Suppressor macrophage (primary cell): ENCODE measurements around the gene ARHGAP25.
A peak's percentile ranks its signal among the peaks of the same experiment; 100 is the strongest.

ENCODE experiments used
- DNase-seq, 4 experiments: peaks; one replicate each; pipeline ENCODE4 v3.0.0-alpha.2; 2020 to 2022
- total RNA-seq, 17 experiments: gene quantifications; one replicate each; lab custom pipeline; 2026; ENCODE audit warnings: mixed read lengths in 6 of 17, inconsistent platforms in 3 of 17; lab: John Stamatoyannopoulos, UW

ARHGAP25 gene, protein sequence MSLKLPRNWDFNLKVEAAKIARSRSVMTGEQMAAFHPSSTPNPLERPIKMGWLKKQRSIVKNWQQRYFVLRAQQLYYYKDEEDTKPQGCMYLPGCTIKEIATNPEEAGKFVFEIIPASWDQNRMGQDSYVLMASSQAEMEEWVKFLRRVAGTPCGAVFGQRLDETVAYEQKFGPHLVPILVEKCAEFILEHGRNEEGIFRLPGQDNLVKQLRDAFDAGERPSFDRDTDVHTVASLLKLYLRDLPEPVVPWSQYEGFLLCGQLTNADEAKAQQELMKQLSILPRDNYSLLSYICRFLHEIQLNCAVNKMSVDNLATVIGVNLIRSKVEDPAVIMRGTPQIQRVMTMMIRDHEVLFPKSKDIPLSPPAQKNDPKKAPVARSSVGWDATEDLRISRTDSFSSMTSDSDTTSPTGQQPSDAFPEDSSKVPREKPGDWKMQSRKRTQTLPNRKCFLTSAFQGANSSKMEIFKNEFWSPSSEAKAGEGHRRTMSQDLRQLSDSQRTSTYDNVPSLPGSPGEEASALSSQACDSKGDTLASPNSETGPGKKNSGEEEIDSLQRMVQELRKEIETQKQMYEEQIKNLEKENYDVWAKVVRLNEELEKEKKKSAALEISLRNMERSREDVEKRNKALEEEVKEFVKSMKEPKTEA
- total RNA-seq: 44.3 to 182 (median 119) reads per million in 17 experiments

DNA sequence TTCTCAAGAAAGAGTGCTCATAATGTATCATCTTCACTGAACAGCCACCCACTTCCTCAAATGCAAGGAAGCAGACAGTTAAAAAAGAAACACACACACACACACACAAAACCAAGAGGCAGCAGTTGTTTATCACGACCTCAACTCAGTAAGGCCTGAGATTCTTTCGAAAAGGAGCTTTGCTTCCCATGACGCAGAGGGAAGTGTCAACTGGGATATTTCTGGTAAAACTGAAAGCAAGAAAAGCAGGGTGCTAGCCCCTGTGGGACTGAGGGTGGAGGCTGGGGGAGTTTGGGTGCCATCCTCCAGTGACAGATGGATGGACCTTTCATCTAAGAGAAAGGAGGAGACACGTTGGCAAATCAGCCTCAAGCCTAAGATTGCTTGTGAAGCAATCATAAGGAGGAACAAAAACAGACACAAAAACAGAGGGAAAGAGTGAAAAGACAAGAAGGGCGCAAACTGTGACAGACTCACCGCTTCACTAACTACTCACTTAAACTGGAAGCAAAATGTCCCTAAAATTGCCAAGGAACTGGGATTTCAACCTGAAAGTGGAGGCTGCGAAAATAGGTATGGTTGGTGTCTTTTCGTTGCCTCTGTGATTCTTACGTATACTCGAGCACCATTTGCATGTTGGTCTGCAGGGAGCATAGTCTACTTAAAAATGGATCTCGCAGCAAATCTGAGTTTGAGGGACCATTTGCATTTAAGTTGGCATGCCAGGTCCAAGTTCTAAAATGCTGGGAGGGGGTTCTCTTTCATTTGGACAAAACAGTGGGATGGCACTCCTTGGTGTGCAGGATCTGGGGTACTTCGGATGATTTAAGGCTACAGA lies at the start of gene ARHGAP25:
Gene ARHGAP25, plus strand, starts transcription at position 124 of the 838 bp plus-strand sequence. Its CDS starts 389 bp downstream, at position 513.
- peak; percentile 81 to 93 (median 87) for DNase-seq

DNA sequence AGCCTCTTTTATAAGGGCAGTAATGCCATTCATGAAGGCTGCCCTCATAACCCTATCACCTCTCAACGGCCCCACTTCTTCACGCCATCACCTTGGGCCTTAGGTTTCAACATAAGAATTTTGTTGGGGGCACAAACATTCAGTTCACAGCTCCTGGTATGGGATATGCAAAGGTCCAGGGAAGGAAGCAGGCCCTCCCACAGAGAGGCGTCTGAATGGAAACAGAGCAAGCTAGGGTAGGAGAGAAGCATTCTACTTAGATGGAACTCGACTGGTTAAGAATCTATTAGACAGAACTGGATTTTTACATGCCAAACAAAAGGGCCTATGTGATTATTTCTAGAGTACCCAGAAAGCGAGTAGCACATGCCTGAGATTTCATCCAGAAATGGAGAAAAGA lies 48.4 kb upstream of the ARHGAP25 start:
- DNase-seq: no peak

- no peak for DNase-seq
Measured at GRCh38 chr2:68687018-68687417, 47.6 kb upstream of the ARHGAP25 start.

DNA sequence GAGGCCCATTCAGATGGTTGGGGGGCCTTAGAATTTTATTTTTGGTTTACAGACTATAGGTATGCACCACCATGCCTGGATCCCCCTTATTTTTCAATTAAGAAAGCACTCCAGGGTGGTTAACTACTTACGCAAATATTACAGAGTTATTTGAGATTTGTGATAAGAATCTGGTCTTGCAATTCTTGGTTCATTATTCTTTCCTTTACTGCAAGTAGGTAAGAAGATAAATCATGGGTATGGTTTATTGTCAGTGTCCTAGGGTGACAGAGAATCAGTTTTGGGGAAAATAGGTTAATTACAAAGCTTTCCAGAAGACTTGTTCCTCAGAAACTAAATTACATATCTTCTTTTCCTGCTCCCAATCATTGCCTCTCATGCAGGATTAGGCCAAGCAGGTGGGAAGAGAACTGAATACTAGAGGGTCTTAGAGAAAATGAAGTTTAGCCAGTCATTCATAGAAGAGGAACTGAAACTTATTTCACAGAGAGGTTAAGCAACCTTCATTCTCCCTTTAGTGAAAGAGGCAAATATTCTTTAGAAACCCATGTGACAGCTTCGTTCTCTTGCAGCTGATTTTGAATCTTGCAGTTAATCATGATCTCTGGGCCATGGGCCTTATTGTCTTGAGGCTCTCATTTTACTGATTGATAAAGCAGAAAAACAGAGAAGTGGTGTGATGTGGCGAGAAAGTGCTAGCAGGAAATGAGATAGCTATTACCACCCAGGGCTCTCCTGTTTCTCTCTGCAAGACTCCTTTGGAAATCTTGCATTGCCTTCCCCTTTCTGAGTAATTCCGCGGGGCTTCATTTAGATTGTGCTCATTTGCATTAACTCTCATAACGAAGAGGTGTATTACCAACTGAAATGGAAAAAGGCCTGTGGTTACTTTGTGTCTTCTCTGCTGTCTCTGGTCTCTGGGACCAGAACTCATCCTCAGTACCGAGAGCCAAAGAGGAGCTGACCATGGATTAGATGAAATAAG lies 44.8 kb upstream of the ARHGAP25 start:
- peak; percentile 65 to 90 (median 80) for DNase-seq

DNA sequence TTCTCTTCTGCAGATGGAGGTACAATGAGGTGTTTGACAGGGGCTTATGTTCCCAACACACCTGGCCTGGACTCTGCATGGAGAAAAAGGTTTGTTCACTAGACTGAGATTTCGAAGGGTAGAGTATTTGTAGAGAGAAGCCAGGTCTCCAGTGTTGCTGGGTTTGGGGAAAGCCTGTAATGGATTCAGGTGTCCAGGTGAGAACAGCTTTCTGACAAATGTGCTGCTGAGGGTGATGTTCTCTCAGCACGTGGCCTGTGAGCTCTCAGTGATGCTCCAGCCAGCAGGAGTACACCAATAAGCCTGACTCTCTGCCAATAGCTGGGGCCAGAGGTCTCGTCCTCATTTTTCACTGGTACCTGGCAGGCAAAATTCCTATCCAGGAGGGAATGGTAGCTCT lies 43.8 kb upstream of the ARHGAP25 start:
- DNase-seq: no peak

- DNase-seq: peak; percentile 23 to 65 (median 58)
Measured at GRCh38 chr2:68692511-68692910, 42.1 kb upstream of the ARHGAP25 start.

DNA sequence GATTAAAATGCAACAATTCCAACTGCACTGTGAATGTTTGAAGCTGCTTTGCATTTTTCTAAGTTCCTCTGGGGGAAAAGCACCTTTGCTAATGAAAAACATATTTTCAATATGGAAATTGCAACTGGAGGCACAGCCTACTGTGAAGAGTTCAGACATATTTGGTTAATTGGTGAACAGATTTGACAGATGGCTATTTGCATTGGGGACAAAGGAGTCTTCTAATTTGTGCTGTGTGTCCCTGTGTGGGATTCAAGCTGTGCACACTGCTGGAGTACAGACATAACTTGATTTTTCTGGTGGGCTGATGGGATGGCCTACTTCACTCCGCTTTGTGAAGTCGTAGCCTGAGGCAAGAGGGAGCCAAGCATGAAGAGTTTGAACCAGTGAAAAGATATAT lies 40.7 kb upstream of the ARHGAP25 start:
- no peak for DNase-seq

DNA sequence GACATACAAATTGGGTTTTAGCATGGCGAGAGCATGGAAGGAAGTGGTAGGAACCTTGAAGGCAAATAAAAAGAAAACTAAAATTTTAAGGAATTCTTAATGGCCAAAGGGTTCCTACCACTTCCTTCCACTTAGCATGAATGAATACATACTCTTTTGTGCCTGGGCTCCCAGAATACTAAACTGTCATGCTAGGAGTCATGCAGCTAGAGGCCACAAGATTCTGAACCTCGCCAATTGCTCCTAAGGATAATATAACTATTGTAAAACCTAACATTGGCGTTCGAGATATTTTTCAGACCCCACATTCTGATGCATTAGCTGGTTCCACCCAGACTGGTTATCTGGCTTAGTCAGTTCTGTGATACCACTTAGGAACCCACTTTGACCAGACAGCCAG lies 38.6 kb upstream of the ARHGAP25 start:
- DNase-seq: no peak

- DNase-seq: peak in 1 of 4 experiments; percentile 22
Measured at GRCh38 chr2:68696554-68696953, 38.1 kb upstream of the ARHGAP25 start.

DNA sequence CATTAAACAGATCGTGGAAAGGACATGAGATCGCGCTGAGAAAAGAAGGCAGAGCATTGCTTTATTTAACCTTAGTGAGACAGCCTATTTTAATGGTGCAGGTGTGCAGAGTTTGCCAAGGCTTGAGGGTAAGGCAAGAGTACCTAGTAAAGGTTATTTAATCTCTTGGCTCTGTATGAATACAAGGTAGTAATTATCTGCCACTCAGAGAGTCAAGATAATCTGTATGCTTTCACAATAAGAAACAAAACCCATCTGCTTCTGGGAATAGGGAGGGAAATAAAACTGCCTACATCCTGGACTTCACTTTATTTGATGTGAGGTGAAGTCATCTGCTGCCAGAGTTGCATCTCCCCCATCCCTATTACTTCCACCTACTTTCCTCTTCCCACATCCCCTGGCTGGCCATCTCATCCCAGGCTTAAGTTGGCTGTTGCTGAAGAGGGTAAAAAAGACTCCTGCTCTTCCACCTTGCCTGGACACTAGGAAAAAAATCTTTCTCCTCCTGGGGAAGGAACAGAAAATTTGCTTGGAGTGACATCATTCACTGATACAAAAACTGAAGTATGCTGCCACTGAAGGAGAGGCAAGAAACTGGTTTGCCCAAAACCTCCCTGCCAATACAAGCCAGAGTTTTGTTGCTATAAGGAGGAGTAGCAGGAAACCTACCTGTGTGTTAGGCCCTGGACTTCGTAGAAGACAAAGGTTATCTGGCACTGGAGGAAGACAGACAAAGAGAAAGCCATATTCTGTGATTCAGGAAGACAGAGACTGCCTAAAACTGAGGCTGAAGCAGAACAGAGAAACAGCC lies 35.8 kb upstream of the ARHGAP25 start:
- no peak for DNase-seq

DNA sequence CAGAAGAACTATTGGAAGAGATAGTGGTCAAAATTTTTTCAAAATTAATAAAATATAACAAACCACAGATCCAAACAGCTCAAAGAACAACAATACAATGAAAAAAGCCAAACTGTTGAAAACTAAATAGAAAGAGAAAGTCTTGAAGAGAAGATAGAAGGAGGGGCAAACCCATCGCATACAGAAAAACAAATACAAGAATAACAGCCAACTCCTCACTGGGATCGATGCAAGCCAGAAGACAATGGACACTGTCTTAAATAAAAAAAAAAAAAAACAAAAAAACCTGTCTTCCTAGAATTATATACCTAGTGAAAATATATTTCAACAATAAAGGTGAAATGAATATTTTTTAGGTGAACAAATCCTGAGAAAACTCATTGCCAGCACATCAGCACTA lies 34.1 kb upstream of the ARHGAP25 start:
- no peak for DNase-seq

DNA sequence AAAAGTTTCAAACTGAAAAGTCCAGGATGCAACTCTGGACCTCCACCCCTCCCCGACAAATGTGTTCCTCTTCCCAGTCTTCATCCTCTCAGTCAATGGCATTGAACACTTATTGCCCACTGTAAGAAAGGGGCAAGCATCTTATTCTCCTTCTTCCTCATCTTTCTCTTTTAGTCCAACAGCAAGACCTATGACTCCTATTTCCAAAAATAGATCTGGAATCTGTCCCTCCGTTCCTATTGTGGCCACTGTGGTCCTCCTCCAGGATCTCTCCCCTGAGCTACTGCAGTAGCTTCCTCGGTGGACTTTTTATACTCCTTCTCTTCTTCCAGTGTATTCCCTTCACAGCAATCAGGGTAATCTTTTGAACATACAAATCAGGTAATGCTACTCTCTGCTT lies 28.0 kb upstream of the ARHGAP25 start:
- no peak for DNase-seq

GRCh38 chr2:68708629-68709028 lies 26.0 kb upstream of the ARHGAP25 start:
- DNase-seq: no peak

GRCh38 chr2:68709421-68709911 lies 25.1 kb upstream of the ARHGAP25 start:
- peak; percentile 55 to 85 (median 72) for DNase-seq

- no peak for DNase-seq
Measured at GRCh38 chr2:68710336-68710735, 24.3 kb upstream of the ARHGAP25 start.

GRCh38 chr2:68710756-68711155 lies 23.9 kb upstream of the ARHGAP25 start:
- DNase-seq: peak in 1 of 4 experiments; percentile 28

DNA sequence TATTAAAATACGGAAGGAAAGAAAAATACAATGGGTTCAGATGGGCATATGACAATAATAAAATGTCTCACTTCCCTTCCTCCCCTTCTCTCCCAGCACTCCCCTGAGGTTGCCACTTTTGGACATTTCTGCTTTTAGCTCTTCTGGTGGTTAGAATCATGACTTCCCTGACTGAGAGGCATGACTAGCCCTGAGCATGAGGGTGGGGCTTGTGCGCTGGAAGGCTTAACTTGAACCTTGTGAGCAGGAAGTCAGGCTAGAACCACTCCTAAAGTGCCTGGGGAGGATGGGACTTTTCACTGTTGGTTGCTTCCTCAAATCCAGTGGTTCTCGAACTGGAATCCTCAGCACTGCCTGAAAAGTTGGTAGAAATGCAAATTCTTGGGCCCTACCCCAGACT lies 19.7 kb upstream of the ARHGAP25 start:
- DNase-seq: peak; percentile 95 to 98 (median 96)

- DNase-seq: peak in 1 of 4 experiments; percentile 40
Measured at GRCh38 chr2:68715353-68716041, 19.1 kb upstream of the ARHGAP25 start.

DNA sequence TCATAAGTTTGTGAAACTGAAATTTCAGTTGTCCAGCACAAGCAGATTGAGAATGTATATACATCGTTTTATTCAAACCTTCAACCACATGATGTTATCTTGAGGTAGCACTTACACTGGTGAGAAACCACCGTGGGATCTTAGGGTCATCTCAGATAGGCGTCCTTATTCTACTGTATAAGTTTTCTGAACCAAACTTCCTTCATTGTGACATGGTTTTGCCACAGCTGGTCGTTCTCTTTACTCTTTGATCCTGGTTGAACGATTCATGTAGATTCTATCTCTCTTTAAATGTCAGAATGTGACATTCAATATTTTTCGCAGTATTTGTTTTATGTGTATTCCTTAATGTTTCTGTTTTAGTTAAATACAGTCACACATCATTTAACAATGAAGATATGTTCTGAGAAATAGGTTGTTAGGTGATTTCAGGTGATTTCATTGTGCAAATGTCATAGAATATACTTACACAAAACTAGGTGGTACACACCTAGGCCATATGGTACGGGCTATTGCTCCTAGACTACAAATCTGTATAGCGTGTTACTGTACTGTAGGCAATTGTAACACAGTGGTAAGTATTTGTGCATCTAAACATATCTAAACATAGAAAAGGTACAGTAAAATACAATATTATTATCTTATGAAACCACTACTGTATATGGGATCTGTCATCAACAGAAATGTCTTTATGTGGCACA lies 17.9 kb upstream of the ARHGAP25 start:
- DNase-seq: no peak
